Measurements from ENCODE around the gene CSAD. TPM values are rescaled to one million over a fixed set of nuclear protein-coding genes. Genes with fewer than 3 reads are reported as not detected.
"Not testable (repeated sequence)": the region's sequence is repeated elsewhere in the genome, so short reads cannot be mapped to it uniquely, and the experiment has no call there.

CSAD gene
- total and polyA plus RNA-seq, 2 experiments from 2014 or later = 15.7 to 16.8 TPM

DNA sequence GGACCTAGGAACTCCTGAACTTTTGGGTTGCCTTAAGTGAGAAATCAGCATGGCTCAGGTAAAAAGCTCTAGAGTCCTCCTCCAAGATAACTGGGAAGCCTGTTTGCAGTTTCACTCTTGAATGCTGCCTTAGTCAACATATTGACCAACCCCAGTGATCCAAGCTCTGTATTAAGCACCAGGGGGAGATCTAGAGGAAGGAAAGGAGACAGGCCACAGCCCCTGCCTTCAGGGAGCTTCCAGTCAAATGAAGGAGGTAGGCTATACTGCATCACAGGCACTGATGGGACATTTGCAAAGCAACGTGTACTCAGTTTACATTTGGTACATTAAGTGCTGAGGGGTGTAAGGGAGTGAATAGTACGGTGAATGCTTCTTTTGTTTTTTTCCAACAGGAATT lies 1.2 kb upstream of the CSAD start:
- TF ChIP-seq EZH2 (IDR thresholded peaks at IDR 0.05; ENCODE audit: borderline replicate concordance) = no peak
- TF ChIP-seq EZH2phosphoT487 (IDR thresholded peaks at IDR 0.05; ENCODE audit: low read depth, severe bottlenecking, unreplicated experiment) = no peak
- TF ChIP-seq, protein P1, sequence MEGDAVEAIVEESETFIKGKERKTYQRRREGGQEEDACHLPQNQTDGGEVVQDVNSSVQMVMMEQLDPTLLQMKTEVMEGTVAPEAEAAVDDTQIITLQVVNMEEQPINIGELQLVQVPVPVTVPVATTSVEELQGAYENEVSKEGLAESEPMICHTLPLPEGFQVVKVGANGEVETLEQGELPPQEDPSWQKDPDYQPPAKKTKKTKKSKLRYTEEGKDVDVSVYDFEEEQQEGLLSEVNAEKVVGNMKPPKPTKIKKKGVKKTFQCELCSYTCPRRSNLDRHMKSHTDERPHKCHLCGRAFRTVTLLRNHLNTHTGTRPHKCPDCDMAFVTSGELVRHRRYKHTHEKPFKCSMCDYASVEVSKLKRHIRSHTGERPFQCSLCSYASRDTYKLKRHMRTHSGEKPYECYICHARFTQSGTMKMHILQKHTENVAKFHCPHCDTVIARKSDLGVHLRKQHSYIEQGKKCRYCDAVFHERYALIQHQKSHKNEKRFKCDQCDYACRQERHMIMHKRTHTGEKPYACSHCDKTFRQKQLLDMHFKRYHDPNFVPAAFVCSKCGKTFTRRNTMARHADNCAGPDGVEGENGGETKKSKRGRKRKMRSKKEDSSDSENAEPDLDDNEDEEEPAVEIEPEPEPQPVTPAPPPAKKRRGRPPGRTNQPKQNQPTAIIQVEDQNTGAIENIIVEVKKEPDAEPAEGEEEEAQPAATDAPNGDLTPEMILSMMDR (IDR thresholded peaks at IDR 0.05; ENCODE audit: poor library complexity) = no peak
- H3K4me1 ChIP-seq (ENCODE audit: insufficient read depth) = peaks cover 30% of the 10 kb centered on the region
- H3K36me3 ChIP-seq (replicated peaks; ENCODE audit: insufficient read depth, low read depth) = no peaks in the 10 kb centered on the region
- H4K20me1 ChIP-seq (ENCODE audit: insufficient read depth, poor library complexity, severe bottlenecking) = peaks cover 6% of the 10 kb centered on the region
- no peaks in the 10 kb centered on the region for H3K9me2 ChIP-seq (replicated peaks; ENCODE audit: insufficient read depth)
- WGBS (ENCODE audit: low lambda C conversion rate, missing lambda C conversion rate) = 88% methylated on average over 2 of the region's 2 CpGs
- peaks cover 60% of the 10 kb centered on the region for H3K79me2 ChIP-seq
- H2AFZ ChIP-seq = no peak overlapping the region
- H3K27me3 ChIP-seq = no peaks in the 10 kb centered on the region
- no peaks in the 10 kb centered on the region for H3K9me3 ChIP-seq (ENCODE audit: low read depth)
- H3K4me2 ChIP-seq = peak overlapping the region; percentile 89
- DNase-seq (ENCODE audit: low spot score) = no peak
- peak overlapping the region; percentile 94 for H3K27ac ChIP-seq
- peak overlapping the region; percentile 33 for H3K4me3 ChIP-seq

DNA sequence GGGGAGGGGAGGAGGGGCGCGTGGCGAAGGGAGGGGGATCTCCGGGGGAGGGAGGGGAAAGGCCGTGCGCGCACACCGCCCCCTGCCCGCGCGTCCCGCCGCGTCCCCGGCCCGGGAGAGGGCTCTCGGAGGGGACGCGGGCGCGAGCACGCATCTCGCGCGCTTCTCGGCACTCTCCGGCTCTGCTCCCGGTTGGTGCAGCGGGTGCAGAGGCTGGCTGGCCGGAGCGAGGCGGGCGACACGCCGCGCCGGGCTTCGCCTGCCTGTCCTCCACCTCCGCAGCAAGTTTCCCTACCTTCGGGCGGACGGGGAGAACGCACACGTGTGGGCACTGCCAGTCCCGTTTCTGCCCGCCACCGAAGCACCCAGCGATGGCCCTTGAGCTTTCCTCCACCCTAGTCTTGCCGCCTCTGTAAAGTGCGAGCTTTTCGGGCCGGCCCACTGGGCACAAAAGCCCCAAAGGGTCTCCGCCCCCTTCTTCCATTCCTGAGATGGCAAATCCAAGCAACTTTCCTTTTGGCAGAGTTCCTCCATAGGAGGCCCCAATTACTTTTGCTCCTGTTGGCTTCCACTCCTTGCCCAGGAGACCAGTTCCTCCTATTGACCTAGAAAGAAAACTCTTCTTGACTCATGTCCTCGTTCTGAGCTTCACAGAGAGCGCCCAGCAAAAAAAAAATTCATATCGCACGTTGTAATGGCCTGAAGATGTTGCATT lies 363 bp upstream of the CSAD start:
- TF ChIP-seq EZH2phosphoT487 (IDR thresholded peaks at IDR 0.05; ENCODE audit: low read depth, severe bottlenecking, unreplicated experiment) = no peak
- TF ChIP-seq, protein P1 (IDR thresholded peaks at IDR 0.05; ENCODE audit: poor library complexity) = no peak
- TF ChIP-seq EZH2 (IDR thresholded peaks at IDR 0.05; ENCODE audit: borderline replicate concordance) = no peak
- H3K9me2 ChIP-seq (replicated peaks; ENCODE audit: insufficient read depth) = no peaks in the 10 kb centered on the region
- H3K79me2 ChIP-seq = peaks cover 63% of the 10 kb centered on the region
- H3K36me3 ChIP-seq (replicated peaks; ENCODE audit: insufficient read depth, low read depth) = no peaks in the 10 kb centered on the region
- H3K4me1 ChIP-seq (ENCODE audit: insufficient read depth) = peaks cover 30% of the 10 kb centered on the region
- peak overlapping the region; percentile 89 for H3K4me2 ChIP-seq
- 3% methylated on average over 31 of the region's 57 CpGs for WGBS (ENCODE audit: low lambda C conversion rate, missing lambda C conversion rate)
- DNase-seq (ENCODE audit: low spot score) = peak; percentile 89
- no peaks in the 10 kb centered on the region for H3K27me3 ChIP-seq
- H4K20me1 ChIP-seq (ENCODE audit: insufficient read depth, poor library complexity, severe bottlenecking) = peaks cover 6% of the 10 kb centered on the region
- H2AFZ ChIP-seq = peak overlapping the region; percentile 61
- H3K9me3 ChIP-seq (ENCODE audit: low read depth) = no peaks in the 10 kb centered on the region
- H3K4me3 ChIP-seq = peak overlapping the region; percentile 33
- peak overlapping the region; percentile 94 for H3K27ac ChIP-seq

DNA sequence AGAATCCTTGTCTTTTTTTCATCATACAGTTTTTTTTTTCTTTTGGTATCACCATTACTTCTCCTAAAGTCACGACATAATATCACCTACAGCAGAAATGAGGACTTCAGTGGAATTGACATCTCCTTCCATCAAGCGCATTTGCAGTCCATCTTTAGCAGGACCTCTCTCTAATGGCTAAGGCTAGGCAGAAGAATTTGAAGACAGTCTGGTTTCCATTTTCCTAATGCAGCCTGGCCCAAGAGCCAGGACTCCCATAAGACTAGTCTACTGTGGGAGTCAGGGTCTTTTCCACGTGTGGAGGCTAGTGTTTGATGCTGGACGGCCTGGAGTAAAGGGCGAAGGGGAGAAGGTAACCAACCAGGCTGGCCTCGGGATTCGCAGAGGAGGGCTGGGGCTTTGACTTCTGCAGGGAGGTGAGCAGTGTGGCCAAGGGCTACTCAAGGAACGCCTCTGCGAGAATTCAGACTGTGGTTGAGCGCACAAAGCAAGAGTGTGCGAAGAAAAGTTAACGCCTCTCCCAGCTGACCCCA lies 972 bp downstream of the CSAD start:
- Histone ChIP-seq H3K9me2 (replicated peaks; ENCODE audit: insufficient read depth) (no peaks in the 10 kb centered on the region), H3K79me2 (peaks cover 58% of the 10 kb centered on the region), H3K4me1 (ENCODE audit: insufficient read depth) (peaks cover 41% of the 10 kb centered on the region), H3K27me3 (no peaks in the 10 kb centered on the region), H3K4me2 (peak overlapping the region; percentile 79), H2AFZ (peak overlapping the region; percentile 60), H3K27ac (peak overlapping the region; percentile 93), H3K9me3 (ENCODE audit: low read depth) (no peaks in the 10 kb centered on the region), H3K4me3 (peak overlapping the region; percentile 11), H4K20me1 (ENCODE audit: insufficient read depth, poor library complexity, severe bottlenecking) (peaks cover 1% of the 10 kb centered on the region), H3K36me3 (replicated peaks; ENCODE audit: insufficient read depth, low read depth) (no peaks in the 10 kb centered on the region)
- TF ChIP-seq EZH2phosphoT487 (IDR thresholded peaks at IDR 0.05; ENCODE audit: low read depth, severe bottlenecking, unreplicated experiment) (no peak), EZH2 (IDR thresholded peaks at IDR 0.05; ENCODE audit: borderline replicate concordance) (no peak)
- TF ChIP-seq, protein P1 (IDR thresholded peaks at IDR 0.05; ENCODE audit: poor library complexity) = no peak
- 19% methylated on average over 12 of the region's 12 CpGs for WGBS (ENCODE audit: low lambda C conversion rate, missing lambda C conversion rate)
- no peak for DNase-seq (ENCODE audit: low spot score)

DNA sequence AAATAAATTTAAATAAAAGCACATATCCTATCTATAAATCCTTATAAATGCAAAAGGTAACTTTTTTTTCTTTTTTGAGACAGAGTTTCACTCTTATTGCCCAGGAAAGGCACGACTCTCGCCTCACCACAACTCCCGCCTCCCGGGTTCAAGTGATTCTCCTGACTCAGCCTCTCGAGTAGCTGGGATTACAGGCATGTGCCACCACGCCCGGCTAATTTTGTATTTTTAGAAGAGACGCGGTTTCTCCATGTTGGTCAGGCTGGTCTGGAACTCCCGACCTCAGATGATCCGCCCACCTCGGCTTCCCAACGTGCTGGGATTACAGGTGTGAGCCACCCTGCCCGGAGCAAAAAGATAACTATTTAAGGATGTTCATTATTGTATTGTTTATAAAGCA lies 1.9 kb downstream of the CSAD start:
- not testable (repeated sequence) for H3K27me3 ChIP-seq; H3K9me3 ChIP-seq (ENCODE audit: low read depth); H3K9me2 ChIP-seq (replicated peaks; ENCODE audit: insufficient read depth); H4K20me1 ChIP-seq (ENCODE audit: insufficient read depth, poor library complexity, severe bottlenecking); H2AFZ ChIP-seq; H3K4me2 ChIP-seq; H3K36me3 ChIP-seq (replicated peaks; ENCODE audit: insufficient read depth, low read depth); H3K4me3 ChIP-seq; DNase-seq (ENCODE audit: low spot score); H3K27ac ChIP-seq
- 96% methylated on average over 14 of the region's 14 CpGs for WGBS (ENCODE audit: low lambda C conversion rate, missing lambda C conversion rate)
- peaks cover 50% of the 10 kb centered on the region for H3K79me2 ChIP-seq
- peaks cover 44% of the 10 kb centered on the region for H3K4me1 ChIP-seq (ENCODE audit: insufficient read depth)

DNA sequence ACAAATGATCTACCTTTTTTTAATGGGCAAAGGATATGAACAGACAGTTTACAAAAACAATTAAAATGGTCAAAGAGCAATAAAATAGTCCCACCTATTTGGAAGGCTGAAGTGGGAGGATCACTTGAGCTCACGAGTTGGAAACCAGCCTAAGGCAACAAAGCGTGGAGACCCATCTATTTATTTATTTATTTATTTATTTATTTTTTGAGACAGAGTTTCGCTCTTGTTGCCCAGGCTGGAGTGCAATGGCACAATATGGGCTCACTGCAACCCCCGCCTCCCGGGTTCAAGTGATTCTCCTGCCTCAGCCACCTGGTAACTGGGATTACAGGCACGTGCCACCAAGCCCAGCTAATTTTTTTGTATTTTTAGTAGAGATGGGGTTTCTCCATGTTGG lies 3.3 kb downstream of the CSAD start:
- 88% methylated on average over 6 of the region's 6 CpGs for WGBS (ENCODE audit: low lambda C conversion rate, missing lambda C conversion rate)
- Histone ChIP-seq H3K79me2 (peaks cover 43% of the 10 kb centered on the region), H3K4me1 (ENCODE audit: insufficient read depth) (peaks cover 32% of the 10 kb centered on the region)
- H3K27me3 ChIP-seq; DNase-seq (ENCODE audit: low spot score); H4K20me1 ChIP-seq (ENCODE audit: insufficient read depth, poor library complexity, severe bottlenecking); H3K36me3 ChIP-seq (replicated peaks; ENCODE audit: insufficient read depth, low read depth); H3K9me3 ChIP-seq (ENCODE audit: low read depth); H3K4me2 ChIP-seq; H2AFZ ChIP-seq; H3K9me2 ChIP-seq (replicated peaks; ENCODE audit: insufficient read depth); H3K4me3 ChIP-seq; H3K27ac ChIP-seq: not testable (repeated sequence)

Measured in hepatocyte (in vitro differentiated cells).